Fibroblast of mammary gland (primary cell): ENCODE measurements around the gene TOX4.
"Not testable (repeated sequence)": the region's sequence is repeated elsewhere in the genome, so short reads cannot be mapped to it uniquely, and the experiment has no call there.

Experiments used
- DNase-seq: peaks from one replicate; pipeline ENCODE4 v3.0.0-alpha.2; 2010; ENCODE audit warnings: low read depth
- H3K4me3 ChIP-seq: 2 replicates; pipeline ENCODE4 v1.5.1; 2011; ENCODE audit warnings: low read depth, mild to moderate bottlenecking, low read length, moderate library complexity; ENCODE audit not compliant: control insufficient read depth
- CTCF ChIP-seq: conservative IDR thresholded peaks from 2 replicates; pipeline ENCODE4 v1.5.1; 2011; ENCODE audit warnings: low read depth, low read length, inconsistent platforms; ENCODE audit not compliant: control insufficient read depth, insufficient read depth

TOX4 gene

GRCh38 chr14:21543521-21543960, 66.5 kb downstream of the TOX4 start:
- H3K4me3 ChIP-seq, result no peak overlapping the region
- no peak for TF ChIP-seq CTCF
- DNase-seq, result no peak

- no peak for DNase-seq
- no peak overlapping the region for H3K4me3 ChIP-seq
- no peak for TF ChIP-seq CTCF
Measured at GRCh38 chr14:21543963-21544362, 67.0 kb downstream of the TOX4 start.

- H3K4me3 ChIP-seq, DNase-seq: not testable (repeated sequence)
Measured at GRCh38 chr14:21544588-21544987, 67.6 kb downstream of the TOX4 start.
